NCI-H345 treated with DMSO at 0.1 percent for 48 hours (cell line): ENCODE measurements around the gene NES.
A peak's percentile ranks its signal among the peaks of the same experiment; 100 is the strongest.

Source experiments
- DNase-seq: peaks from one replicate; lab custom pipeline; 2025; ENCODE audit not compliant: unreplicated experiment; lab: John Stamatoyannopoulos, UW

NES gene

GRCh38 chr1:156664767-156665411, 12.3 kb downstream of the NES start:
- DNase-seq = no peak

- no peak for DNase-seq
Observed at GRCh38 chr1:156664046-156664766, 13.0 kb downstream of the NES start.

DNA sequence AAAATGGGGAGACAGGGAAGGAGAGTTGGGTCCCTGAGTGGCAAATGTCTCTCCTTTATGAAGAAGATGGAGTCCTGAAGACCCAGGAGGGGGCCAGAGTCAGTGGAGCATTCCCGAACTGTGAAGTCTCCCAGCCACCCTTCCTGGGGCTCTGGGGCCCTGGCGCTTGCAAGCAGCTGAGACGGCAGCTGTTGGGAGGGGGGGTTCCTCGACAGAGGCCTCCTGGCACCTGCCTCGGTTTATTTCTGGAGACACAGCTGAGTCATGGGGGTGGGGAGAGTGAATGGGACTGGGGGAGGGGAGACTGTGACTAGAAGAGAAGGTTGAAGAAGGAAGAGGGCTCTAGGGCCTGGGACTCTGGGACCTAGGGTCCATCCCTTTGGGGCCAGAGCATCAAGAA, 14.0 kb downstream of the NES start:
- no peak for DNase-seq

- no peak for DNase-seq
Observed at GRCh38 chr1:156662800-156663055, 14.5 kb downstream of the NES start.

DNA sequence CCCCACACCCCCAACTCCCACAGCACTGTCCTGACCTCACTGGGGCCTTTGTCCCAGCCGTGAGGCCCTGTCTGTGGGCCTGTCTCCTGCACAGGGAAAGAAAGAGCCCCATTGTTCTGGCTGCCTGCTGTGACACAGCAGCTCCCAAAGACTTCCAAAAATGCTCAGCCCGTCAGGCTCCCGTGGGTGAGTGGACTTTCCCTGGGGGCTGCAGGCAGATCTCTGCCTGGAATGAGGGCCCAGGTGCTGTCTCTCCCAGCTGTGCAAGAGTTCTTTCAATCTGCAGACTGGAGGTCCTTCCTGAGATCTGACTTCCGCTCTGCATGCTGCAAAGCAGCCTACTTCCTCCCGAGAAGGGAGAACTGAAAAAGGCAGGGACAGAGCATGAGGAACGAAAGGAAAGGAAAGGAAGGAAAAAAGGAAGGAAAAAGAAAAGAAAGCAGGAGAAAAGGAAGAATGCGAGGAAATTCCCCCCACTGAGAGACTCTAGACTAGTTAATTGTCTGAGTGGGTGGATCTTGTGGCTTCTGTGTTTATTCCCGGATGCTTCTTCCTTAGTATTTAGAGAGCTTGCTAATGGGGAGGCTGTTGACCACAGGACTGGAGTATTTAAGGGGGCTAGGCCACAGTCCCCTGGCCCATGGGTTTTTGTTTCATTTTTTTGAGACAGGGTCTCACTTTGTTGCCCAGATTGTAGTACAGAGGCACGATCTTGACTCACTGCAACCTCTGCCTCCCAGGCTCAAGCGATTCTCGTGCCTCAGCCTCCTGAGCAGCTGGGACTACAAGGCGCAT, 15.0 kb downstream of the NES start:
- no peak for DNase-seq

DNA sequence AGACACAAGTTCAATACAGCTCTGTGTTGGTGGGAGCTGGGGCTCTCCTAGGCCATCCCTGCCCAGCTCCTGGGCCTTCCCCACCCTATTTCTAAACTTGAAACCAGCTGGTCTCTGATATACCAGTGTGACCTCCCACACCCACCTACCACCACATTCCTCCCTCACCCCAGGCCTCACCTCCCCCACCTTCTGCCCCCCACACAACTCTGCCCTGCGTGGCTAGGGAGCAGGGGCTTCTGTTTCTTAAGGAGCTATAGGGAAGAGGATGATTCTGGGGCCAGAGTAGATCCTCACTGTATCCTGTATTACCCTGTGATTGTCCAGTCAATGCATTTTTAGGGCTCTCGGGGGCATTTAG, 16.5 kb downstream of the NES start:
- DNase-seq = no peak

DNA sequence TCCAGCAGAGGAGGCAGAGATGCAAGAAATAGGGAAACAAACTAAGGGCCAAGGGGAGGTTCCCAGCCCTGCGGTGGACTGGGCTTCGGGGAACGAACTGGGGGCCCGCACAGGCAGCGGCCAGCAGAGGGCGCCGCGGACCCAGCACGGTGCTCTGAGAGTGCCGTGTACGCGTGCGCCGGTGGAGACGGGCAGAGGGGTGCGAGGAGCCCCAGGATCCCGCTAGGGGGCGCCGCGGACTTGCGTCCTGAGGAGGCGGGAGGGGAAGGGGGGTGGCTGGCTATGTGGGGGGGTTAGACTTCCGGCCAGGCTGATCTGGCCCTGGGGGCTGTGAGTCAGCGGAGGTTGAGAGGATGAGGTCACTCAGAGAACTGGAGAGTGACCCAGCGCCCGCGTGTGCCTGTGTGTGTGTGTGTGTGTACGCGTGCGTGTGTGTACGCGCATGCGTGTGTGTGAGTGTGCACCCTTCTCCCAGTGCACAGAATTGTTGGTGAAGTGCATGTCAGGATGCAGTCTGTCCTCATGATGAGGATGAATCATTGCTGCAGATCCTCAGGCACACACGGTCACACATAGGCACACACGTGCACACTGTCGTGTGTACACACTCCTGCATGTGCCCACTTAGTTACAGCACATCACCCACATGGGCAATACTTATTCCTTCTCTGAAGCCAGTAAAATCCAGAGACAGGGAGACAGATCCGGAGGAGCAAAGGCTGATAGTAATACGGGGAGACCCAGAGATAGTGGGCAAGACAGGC, 17.0 kb downstream of the NES start:
- peak; percentile 79 for DNase-seq

DNA sequence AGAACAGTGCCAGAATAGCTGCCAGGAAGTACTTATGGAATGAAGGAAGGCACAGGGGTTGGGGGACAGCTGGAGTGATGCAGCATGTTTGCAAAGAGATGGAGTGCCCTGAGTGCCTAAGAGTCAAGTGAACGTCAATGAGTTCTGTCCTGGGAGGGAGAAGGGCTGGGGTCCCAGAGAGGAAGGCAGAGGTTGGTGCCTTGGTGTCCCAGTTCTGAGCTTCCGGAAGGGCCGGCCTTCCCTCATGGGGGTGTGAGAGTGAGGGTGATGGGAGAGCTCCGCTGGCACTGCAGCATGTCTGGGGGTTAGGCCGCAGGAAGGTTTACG, 17.6 kb downstream of the NES start:
- no peak for DNase-seq

DNA sequence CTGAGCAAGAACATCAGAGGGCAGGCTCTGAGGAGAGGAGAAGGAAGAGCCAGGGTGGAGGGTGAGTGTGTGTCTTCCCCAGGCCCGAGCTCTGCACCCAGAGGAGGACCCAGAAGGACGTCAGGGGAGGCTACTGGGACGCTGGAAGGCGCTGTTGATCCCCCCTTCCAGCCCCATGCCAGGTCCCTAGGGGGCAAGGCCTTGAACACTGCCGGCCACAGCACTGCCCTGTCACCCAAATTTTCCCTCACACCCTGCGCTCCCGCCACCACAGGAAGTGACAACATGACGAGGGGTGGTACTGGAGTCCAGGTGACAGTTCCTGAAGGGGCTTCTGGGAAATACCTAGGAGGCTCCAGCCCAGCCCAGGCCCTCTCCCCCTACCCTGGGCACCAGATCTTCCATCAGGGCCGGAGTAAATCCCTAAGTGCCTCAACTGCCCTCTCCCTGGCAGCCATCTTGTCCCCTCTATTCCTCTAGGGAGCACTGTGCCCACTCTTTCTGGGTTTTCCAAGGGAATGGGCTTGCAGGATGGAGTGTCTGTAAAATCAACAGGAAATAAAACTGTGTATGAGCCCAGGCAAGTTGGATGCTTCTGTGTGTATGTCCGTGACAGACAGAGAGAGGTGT, 18.1 kb downstream of the NES start:
- DNase-seq = no peak

DNA sequence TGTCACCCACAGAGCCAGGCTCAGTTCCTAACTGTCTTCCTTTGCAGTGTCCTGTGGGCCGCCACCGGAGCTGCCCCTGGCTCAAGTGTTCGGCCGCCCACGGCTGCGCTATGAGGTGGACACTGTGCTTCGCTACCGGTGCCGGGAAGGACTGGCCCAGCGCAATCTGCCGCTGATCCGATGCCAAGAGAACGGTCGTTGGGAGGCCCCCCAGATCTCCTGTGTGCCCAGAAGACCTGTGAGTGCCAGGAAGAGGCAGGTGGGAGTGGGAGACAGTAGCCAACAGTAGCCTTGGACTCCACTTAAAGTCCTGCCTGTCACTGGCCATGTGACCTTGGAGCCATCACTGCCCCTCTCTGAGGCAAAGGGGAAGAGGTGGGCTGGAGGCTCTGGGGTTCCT, 18.7 kb downstream of the NES start:
- no peak for DNase-seq

GRCh38 chr1:156657741-156658319, 19.4 kb downstream of the NES start:
- DNase-seq = no peak

DNA sequence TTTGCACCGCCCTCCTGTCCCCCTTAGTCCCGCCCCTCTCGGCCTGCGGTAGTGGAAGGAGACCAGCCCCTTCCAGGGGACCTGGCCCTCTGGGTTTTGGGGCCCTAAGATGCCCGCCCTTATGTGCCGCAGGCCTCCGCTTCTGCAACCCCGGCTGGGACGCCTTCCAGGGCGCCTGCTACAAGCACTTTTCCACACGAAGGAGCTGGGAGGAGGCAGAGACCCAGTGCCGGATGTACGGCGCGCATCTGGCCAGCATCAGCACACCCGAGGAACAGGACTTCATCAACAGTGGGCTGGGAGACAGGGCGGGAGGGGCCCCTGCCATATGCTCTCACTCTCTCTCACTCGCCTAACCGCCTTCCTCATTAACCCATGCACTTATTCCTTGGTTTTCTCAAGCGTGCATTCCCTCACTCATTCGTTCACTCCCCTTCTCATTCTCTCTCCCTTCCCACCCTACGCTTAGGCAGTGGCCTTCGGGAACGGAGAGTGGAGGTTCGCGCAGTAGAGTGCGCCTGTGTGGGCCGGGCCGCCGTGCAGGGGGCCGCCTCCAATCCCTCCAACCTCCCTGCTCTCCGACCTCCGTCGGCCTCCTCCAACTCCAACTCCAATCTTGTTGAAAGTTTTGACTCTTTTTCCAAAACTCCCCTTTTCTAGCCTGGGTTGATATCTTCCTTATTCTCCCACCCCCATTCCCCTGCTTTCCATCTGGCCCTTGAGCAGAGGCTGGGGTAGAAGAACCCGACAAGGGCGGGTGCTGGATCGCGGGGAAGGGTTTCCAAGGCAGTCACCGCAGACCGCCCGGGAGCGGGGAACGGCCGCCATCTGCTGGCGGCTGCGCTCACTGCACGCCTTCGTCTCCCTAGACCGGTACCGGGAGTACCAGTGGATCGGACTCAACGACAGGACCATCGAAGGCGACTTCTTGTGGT, 20.1 kb downstream of the NES start:
- peak; percentile 42 for DNase-seq

- DNase-seq = no peak
Observed at GRCh38 chr1:156655904-156656516, 21.2 kb downstream of the NES start.

DNA sequence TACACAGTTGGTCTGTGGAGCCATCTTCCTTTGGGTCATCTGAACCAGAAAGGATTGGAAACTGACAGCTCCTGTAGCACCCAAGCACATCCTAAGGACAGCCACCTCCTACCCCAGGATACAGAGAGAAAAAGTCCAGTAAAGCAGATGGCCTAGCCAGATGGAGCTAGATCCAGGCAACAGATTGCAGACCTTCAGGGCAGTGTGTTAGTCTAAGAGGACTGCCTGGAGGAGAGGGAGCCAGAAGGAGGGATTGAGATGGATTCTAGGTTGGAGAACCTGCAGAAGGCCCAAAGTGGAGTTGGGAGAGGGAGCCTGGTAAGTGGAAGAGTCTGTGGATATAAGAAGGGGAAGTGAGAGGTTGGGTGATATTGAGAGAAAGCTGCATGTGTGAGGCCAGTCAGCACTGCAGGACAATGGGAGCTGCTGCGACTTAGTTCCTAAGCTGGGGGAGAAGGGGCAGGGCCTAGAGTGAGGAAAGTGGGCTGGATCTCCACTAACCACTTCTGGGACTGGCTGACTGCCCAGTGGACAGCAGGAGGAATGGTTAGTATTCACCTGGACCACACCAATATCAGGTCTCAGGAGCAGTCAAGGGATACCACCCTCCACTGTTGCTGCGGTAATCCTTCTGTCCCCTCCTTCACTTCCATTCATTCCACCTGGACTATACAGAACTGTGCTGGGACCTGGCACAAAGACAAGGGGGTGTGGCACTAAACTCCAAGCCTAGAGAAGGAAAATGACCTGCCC, 21.9 kb downstream of the NES start:
- DNase-seq = no peak

DNA sequence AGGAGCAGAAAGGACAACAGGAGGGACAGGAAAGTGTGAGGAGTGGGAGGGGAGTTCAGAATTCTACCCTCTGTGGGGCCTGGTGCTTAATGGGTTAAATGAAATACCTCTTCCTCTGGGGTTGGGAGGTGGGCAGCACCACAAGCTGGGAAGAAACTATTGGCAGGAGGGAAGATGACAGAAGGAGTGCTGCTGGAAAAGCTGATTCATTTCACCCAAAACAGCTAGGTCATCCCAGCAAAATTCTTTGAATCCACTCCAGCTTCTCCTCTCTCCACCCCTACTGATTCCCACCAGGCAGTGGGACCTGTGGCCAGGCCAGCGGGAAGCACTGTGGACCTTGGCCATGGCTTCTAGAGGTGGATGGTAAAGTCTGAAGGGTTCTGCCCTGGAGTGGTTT, 22.5 kb downstream of the NES start:
- DNase-seq = no peak

GRCh38 chr1:156652992-156653355, 24.2 kb downstream of the NES start:
- DNase-seq = no peak

DNA sequence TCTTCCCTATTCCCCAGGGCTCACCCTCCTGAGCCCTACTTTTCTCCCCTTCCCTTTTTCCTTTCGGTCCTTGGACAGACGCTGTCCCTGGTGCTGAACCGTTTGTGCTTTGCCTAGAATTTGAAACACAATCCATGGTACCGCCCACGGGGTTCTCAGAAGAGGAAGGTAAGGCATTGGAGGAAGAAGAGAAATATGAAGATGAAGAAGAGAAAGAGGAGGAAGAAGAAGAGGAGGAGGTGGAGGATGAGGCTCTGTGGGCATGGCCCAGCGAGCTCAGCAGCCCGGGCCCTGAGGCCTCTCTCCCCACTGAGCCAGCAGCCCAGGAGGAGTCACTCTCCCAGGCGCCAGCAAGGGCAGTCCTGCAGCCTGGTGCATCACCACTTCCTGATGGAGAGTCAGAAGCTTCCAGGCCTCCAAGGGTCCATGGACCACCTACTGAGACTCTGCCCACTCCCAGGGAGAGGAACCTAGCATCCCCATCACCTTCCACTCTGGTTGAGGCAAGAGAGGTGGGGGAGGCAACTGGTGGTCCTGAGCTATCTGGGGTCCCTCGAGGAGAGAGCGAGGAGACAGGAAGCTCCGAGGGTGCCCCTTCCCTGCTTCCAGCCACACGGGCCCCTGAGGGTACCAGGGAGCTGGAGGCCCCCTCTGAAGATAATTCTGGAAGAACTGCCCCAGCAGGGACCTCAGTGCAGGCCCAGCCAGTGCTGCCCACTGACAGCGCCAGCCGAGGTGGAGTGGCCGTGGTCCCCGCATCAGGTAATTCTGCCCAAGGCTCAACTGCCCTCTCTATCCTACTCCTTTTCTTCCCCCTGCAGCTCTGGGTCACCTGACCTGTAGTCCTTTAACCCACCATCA, 24.8 kb downstream of the NES start:
- DNase-seq = no peak

GRCh38 chr1:156648951-156649350, 28.3 kb downstream of the NES start:
- DNase-seq = no peak
